Activated CD8-positive, alpha-beta memory T cell treated with anti-CD3 and anti-CD28 coated beads for 4 hours (primary cell): Measurements from ENCODE around the gene UBE3C.
"Not testable (repeated sequence)": the region's sequence is repeated elsewhere in the genome, so short reads cannot be mapped to it uniquely, and the experiment has no call there.

Experiments used
- DNase-seq, 2 donors: peaks; one replicate each; pipeline ENCODE4 v3.0.0-alpha.2; 2020; ENCODE audit warnings: low read depth in 2 of 2

The UBE3C gene

DNA sequence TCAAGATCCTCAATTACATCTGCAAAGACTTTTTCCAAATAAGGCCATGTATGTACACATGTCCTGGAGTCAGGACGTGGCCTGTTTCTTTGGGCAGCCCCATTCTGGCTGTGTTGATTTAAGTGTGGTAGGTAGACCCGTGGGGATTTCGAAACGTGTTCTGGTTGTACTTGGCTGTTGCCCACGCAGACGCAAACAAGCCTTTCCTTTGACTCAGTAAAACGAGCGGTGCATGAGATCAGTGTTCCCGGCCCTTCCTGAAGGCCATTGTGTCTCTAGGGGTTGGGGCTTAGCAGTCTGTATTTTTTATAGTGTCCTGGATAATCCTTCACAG lies 133.2 kb downstream of the UBE3C start:
- DNase-seq = no peak

- DNase-seq = no peak
Observed at GRCh38 chr7:157272351-157273207, 133.9 kb downstream of the UBE3C start.

- peak; percentile 28 to 35 for DNase-seq
Observed at GRCh38 chr7:157273208-157274093, 134.7 kb downstream of the UBE3C start.

DNA sequence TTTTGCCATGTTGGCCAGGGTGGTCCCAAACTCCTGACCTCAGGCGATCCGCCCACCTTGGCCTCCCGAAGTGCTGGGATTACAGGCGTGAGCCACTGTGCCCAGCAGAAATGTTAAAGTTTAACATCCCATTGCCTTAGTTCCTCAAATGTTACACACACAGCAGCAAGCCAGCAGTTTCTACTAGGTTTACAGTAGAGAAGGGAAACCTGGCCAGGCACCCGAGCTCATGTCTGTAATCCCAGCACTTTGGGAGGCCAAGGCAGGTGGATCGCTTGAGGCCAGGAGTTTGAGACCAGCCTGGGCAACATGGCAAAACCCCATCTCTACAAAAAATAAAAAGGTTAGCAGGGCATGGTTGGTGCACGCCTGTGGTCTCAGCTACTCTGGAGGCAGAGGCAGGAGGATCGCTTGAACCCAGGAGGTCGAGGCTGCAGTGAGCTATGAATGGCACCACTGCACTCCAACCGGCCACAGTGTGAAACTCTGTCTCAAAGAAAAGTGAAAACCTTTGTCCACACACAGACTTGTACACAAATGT lies 135.4 kb downstream of the UBE3C start:
- DNase-seq = not testable (repeated sequence)

DNA sequence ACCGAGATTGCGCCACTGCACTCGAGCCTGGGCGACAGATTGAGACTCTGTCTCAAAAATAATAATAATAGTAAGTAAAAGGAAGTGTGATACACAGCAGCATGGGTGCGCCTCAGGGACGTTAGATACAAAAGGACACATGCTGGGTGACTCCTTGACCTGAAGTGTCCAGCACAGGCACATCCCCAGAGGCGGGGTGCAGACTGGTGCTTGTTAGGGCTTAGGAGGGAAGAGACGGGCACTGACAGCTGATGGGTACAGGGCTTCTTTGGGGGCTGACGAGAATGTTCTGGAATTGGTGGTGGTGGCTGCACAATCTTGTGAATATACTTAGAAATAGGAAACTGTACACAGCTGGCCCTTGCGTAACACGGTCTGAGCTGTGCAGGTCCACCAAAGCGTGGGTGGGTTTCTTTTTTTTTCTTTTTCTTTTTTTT lies 136.3 kb downstream of the UBE3C start:
- no peak for DNase-seq

GRCh38 chr7:157276091-157276561 lies 137.4 kb downstream of the UBE3C start:
- DNase-seq = no peak

- no peak for DNase-seq
Observed at GRCh38 chr7:157276731-157277562, 138.2 kb downstream of the UBE3C start.

DNA sequence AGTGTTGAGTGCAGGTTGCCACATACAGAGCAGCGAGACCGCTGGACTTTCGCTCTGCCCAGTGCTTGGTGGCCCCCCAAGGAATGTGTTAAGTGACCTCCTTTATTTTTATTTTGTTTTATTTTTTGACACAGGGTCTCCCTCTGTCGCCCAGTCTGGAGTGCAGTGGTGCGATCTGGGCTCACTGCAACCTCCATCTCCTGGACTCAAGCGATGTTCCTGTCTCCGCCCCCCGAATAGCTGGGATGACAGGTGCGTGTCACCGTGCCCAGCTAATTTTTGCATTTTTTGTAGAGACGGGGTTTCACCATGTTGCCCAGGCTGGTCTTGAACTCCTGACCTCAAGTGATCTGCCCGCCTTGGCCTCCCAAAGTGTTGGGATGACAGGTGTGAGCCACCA lies 138.8 kb downstream of the UBE3C start:
- not testable (repeated sequence) for DNase-seq

- DNase-seq = no peak
Observed at GRCh38 chr7:157278167-157278790, 139.6 kb downstream of the UBE3C start.

- DNase-seq = no peak
Observed at GRCh38 chr7:157278791-157279724, 140.3 kb downstream of the UBE3C start.

- DNase-seq = no peak
Observed at GRCh38 chr7:157279741-157280215, 141.1 kb downstream of the UBE3C start.

- no peak for DNase-seq
Observed at GRCh38 chr7:157280216-157280841, 141.6 kb downstream of the UBE3C start.

DNA sequence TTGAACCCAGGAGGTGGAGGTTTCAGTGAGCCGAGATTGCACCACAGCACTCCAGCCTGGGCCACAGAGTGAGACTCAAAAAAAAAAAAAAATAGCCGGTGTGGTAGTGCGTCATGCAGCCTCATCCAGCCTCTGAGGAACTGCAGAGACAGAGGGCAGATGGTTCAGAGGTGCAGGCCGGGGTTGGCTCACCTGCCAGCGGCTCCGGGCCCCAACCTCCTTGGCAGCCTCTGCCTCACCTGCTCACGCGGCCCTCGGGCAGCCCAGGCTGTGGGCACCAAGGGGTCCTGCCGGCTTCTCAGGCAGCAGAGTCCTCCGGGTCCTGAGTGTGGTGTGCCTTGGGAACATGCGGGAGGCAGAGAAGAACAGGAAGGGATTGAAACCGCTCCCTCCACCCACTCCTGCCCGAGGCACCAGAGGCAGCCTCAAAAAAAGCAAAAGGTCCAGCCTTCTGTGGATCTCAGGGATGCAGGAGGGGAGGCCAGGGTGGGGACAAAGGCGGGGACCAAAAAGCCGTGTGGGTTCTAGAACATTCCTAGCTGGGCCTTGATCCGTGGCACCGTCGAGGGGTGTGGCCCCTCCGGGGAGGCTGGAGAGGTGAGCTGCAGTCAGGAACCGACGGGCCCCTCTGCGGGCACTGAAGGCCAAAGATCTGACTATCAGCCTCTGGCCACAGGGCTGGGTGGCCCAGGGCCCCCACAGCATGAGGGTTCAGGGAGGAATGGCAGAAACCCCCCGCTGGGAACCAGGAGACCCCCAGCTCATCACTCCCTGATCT lies 142.7 kb downstream of the UBE3C start:
- DNase-seq = no peak

- DNase-seq = no peak
Observed at GRCh38 chr7:157282141-157282801, 143.5 kb downstream of the UBE3C start.

GRCh38 chr7:157284229-157285014 lies 145.7 kb downstream of the UBE3C start:
- DNase-seq = no peak

GRCh38 chr7:157291404-157292080 lies 152.8 kb downstream of the UBE3C start:
- no peak for DNase-seq
